CD4-positive, alpha-beta T cell treated with Interleukin-6 at 100 ng/mL for 8 hours (primary cell): ENCODE results near the gene B4GALNT2.
"Not testable (repeated sequence)": the region's sequence is repeated elsewhere in the genome, so short reads cannot be mapped to it uniquely, and the experiment has no call there.

Experiments used
- DNase-seq: peaks from one replicate; pipeline ENCODE4 v3.0.0-alpha.2; 2020; ENCODE audit warnings: mixed read lengths, low spot score

B4GALNT2 gene

GRCh38 chr17:49183341-49183740 lies 50.8 kb downstream of the B4GALNT2 start:
- DNase-seq = no peak

- DNase-seq = no peak
Observed at GRCh38 chr17:49183801-49184200, 51.2 kb downstream of the B4GALNT2 start.

GRCh38 chr17:49184522-49184921 lies 52.0 kb downstream of the B4GALNT2 start:
- DNase-seq = not testable (repeated sequence)

- DNase-seq = not testable (repeated sequence)
Observed at GRCh38 chr17:49185381-49185780, 52.8 kb downstream of the B4GALNT2 start.

GRCh38 chr17:49187301-49187700 lies 54.7 kb downstream of the B4GALNT2 start:
- DNase-seq = no peak

- no peak for DNase-seq
Observed at GRCh38 chr17:49190932-49191331, 58.4 kb downstream of the B4GALNT2 start.

- DNase-seq = no peak
Observed at GRCh38 chr17:49191409-49191916, 58.9 kb downstream of the B4GALNT2 start.

GRCh38 chr17:49191917-49192741 lies 59.6 kb downstream of the B4GALNT2 start:
- peak; percentile 84 for DNase-seq

GRCh38 chr17:49193513-49194296 lies 61.1 kb downstream of the B4GALNT2 start:
- DNase-seq = no peak

- DNase-seq = no peak
Observed at GRCh38 chr17:49194297-49194607, 61.7 kb downstream of the B4GALNT2 start.

GRCh38 chr17:49195751-49196150 lies 63.2 kb downstream of the B4GALNT2 start:
- DNase-seq = no peak

- no peak for DNase-seq
Observed at GRCh38 chr17:49196520-49196919, 64.0 kb downstream of the B4GALNT2 start.

- DNase-seq = no peak
Observed at GRCh38 chr17:49197346-49197998, 64.9 kb downstream of the B4GALNT2 start.

- DNase-seq = no peak
Observed at GRCh38 chr17:49198211-49198610, 65.6 kb downstream of the B4GALNT2 start.

GRCh38 chr17:49200423-49201083 lies 68.0 kb downstream of the B4GALNT2 start:
- no peak for DNase-seq

- no peak for DNase-seq
Observed at GRCh38 chr17:49201481-49201927, 68.9 kb downstream of the B4GALNT2 start.

- no peak for DNase-seq
Observed at GRCh38 chr17:49203796-49204195, 71.2 kb downstream of the B4GALNT2 start.

GRCh38 chr17:49204516-49204915 lies 71.9 kb downstream of the B4GALNT2 start:
- no peak for DNase-seq

- DNase-seq = no peak
Observed at GRCh38 chr17:49209061-49209571, 76.5 kb downstream of the B4GALNT2 start.

GRCh38 chr17:49210158-49211029 lies 77.8 kb downstream of the B4GALNT2 start, which contains the start of the genes ABI3 and GNGT2:
TSS of gene ABI3 (plus strand) at chr17:49210707. CDS start at chr17:49210725, 18 bp downstream.
TSS of gene GNGT2 (minus strand) at chr17:49210574. CDS start at chr17:49207422, 3,152 bp downstream.
- DNase-seq = peak; percentile 71
